ENCODE data around the gene B4GALT7. TPM values are rescaled to one million over a fixed set of nuclear protein-coding genes. Genes with fewer than 3 reads are reported as not detected.
"Not testable (repeated sequence)": the region's sequence is repeated elsewhere in the genome, so short reads cannot be mapped to it uniquely, and the experiment has no call there.

Gene B4GALT7
- 29.3 and 36.7 TPM in 2 replicates for total RNA-seq
- polyA plus RNA-seq (2012): 51.6 TPM

DNA sequence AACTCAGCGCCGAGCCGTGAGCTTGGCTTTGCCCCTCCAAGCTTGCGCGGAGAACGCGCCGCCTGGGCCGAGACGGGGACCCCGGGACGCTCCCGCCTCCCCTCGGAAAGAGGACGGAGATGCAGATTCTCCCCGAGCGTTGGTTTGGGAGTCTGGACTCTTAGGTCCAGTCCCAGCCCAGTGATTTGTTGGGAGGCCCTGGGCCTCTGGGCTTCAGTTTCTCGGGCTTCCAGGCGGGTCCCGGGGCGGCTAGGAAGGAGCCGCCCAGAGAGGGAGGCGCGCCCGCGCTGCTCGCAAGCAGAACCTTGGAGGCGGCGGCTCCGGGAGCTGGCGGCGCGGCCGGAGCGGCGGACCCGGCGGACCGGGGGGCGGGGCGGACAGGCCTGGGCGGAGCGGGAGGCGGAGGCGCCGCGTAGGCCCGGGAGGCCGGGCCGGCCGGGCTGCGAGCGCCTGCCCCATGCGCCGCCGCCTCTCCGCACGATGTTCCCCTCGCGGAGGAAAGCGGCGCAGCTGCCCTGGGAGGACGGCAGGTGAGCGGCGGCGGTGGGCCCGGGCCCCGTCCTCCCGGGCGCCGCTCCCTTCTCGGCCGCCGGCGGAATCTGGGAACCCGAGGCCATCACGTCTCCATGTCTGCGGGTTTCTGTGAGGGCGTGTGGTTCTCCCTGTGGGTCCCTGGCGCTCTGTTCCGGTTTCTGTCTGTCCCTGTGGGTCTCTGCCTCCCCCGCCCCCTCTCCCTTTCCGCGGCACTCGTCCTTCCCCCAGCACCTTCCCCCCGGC, at the start of gene B4GALT7:
Gene B4GALT7 (plus strand): TSS at position 402 of the 777 bp plus-strand sequence. CDS start 79 bp downstream, at position 481.
- DNase-seq (ENCODE audit: low read depth): peak; percentile 81

GRCh38 chr5:177552839-177553455, 47.0 kb upstream of the B4GALT7 start:
- DNase-seq (ENCODE audit: low read depth): peak; percentile 40

DNA sequence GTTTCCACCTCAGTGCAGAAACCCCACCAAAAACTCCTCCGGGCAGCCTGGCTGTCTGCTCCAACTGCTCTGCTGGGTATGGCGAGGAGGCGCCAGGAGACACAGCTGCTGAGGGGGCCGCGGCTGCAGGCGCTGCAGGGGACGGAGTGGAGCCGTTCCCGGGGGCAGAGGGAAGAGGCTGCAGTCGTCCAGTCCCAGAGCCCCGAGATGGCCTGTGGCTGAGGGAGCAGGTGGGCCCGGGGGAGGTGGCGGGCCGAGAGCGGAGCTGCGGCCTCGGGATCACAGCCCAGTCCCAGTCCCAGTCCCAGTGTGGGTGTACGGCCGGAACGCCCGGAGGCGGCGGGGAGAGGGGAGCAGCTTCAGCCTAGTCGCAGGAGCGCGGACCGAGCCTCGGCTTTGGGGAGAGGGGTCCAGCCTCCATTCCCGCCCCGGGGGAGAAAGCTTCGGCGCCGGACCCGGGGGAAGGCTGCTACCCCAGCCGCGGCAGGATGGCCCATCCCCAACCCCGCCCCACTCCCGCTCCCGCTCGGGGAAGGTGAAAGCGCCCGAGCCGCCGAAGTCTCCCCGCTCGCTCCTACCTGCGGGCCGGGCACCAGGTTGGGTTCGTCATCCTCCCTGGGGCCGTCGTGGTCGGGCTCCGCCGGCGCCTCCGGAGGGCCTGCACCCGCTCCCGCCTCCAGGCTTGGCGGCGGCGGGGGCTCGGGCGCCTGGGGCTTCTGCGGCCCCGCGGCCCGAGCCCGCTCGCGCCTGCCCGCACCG, 46.1 kb upstream of the B4GALT7 start:
- DNase-seq (ENCODE audit: low read depth): peak; percentile 66

- peak; percentile 91 for DNase-seq (ENCODE audit: low read depth)
Observed at GRCh38 chr5:177554474-177555111, 45.3 kb upstream of the B4GALT7 start, which contains the start of gene FAM193B. TSS of gene FAM193B (minus strand) at chr5:177554563. CDS start at chr5:177554458, 105 bp downstream.

- DNase-seq (ENCODE audit: low read depth): peak; percentile 47
Observed at GRCh38 chr5:177555228-177555627, 44.7 kb upstream of the B4GALT7 start.

- no peak for DNase-seq (ENCODE audit: low read depth)
Observed at GRCh38 chr5:177555665-177556064, 44.3 kb upstream of the B4GALT7 start.

DNA sequence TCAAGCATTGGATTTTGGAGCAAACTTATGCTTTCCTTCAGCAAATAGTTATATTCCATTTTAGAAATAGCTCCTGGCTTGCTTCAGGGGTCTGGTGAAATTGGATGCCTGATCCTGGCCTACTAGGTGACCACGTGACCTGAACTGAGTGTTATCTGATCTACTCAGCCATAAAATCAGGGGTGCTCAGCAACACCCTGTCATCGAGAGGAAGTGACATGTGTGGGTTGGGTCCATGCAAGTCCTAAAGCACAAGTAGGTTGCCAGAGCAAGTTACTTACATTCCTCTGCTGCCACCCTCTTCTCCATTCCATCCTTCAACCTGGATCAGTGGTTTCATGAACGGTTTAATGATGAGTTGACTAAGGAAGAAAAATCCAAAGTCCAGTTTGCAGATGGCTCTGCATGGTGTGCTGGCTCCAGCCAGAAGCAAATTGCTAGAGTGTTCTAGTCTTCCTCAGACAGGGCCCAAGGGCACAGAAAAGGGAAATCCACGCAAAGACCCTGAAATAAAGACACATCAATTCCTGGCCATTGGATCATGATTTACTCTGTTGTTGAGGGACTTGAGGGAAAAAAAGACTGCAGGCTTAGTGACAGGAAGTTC, 42.8 kb upstream of the B4GALT7 start:
- no peak for DNase-seq (ENCODE audit: low read depth)

DNA sequence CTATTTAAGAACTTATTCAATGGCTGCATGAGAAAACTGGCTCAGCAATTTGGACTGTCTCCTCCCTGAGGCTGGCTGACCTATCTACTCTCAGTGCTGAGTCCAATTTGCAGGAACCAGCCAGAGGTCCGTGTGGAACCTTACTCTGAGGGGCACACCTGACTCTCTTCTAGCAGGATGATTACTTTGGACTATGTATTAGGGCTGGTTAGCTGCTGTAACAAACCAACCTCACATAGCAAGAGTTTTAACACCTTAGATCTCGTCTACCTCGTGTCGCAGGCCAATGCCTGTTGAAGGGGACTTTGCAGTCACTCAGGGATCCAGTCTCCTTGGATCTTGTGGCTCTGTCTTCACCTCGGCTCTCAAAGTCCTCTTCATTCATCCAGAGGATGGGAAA, 42.1 kb upstream of the B4GALT7 start:
- DNase-seq (ENCODE audit: low read depth): no peak

DNA sequence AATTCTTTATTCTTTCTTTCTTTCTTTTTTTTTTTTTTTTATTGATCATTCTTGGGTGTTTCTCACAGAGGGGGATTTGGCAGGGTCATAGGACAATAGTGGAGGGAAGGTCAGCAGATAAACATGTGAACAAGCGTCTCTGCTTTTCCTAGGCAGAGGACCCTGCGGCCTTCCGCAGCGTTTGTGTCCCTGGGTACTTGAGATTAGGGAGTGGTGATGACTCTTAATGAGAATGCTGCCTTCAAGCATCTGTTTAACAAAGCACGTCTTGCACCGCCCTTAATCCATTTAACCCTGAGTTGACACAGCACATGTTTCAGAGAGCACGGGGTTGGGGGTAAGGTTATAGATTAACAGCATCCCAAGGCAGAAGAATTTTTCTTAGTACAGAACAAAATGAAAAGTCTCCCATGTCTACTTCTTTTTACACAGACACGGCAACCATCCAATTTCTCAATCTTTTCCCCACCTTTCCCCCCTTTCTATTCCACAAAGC, 40.4 kb upstream of the B4GALT7 start:
- DNase-seq (ENCODE audit: low read depth): not testable (repeated sequence)

DNA sequence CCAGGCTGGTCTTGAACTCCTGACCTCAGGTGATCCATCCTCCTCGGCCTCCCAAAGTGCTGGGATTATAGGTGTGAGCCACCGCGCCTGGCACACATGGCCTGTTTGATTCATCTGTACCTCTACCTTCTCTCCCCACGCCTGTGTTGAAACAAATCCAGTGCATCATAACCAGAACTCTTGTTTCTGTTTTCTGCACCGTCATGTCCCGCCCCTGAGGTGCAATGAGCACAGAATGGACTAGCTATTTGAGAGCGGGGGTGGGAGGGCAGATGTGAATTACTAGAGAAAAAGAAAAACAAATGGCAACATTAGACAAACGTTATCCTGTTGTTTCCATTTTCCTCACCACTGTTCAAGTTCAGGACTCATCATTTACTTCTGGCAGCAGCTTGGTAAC, 34.9 kb upstream of the B4GALT7 start:
- DNase-seq (ENCODE audit: low read depth): no peak

DNA sequence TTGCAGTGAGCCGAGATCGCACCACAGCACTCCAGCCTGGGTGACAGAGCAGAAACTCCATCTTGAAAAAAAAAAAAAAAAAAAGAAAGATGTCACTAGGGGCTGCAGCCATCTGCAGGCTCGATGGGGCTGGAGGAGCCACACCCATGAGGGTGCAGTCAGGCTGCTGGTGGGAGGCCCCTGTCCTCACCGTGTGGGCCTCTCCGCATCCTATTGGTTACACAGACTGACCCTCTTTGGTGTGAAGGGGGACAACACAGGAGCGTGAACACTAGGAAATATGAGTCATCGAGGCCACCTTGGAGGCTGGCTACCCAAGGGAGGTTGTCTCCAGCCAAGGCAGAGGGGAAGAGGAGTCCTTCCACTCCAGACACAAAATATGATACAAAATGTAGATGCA, 31.6 kb upstream of the B4GALT7 start:
- no peak for DNase-seq (ENCODE audit: low read depth)

GRCh38 chr5:177569894-177570293, 30.0 kb upstream of the B4GALT7 start:
- DNase-seq (ENCODE audit: low read depth): no peak

GRCh38 chr5:177575488-177575887, 24.4 kb upstream of the B4GALT7 start:
- DNase-seq (ENCODE audit: low read depth): no peak

- DNase-seq (ENCODE audit: low read depth): no peak
Observed at GRCh38 chr5:177576169-177576568, 23.8 kb upstream of the B4GALT7 start.

GRCh38 chr5:177578316-177578715, 21.6 kb upstream of the B4GALT7 start:
- no peak for DNase-seq (ENCODE audit: low read depth)

GRCh38 chr5:177588413-177588909, 11.5 kb upstream of the B4GALT7 start:
- no peak for DNase-seq (ENCODE audit: low read depth)

DNA sequence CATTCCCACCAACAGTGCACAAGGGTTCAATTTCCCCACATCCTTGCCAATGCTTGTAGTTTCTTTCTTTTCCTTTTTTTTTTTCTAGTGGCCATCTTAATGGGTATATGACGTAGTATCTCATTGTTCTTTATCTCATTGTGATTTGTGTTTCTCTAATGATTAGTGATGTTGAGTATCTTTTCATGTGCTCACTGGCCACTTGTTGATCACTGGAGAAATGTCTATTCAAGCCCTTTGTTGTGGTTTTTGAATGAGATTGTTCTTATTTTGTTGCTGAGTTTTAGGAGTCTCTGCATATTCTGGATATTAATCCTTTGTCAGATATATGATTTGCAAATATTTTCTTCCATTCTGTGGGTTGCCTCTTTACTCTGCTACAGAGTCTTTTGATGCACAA, 9.5 kb upstream of the B4GALT7 start:
- no peak for DNase-seq (ENCODE audit: low read depth)

DNA sequence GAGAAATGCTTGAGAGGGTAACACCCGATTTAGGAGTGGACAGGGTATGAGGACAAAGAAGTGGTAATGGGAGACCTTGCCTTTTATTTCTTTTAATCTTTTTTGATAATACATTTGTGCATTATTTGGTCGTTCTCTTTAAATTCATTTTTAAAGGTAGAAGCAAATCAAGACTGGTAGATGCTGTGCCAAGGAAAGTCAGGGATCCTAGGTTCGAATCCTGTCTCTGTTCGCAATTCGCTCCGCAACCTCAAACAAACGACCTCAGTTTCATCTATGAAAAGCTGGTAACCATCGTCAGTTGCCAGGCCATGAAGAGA, 8.3 kb upstream of the B4GALT7 start:
- DNase-seq (ENCODE audit: low read depth): no peak

- DNase-seq (ENCODE audit: low read depth): peak; percentile 80
Observed at GRCh38 chr5:177592010-177592834, 7.7 kb upstream of the B4GALT7 start, which contains the start of gene TMED9. TSS of gene TMED9 (plus strand) at chr5:177592203. CDS start at chr5:177592215, 12 bp downstream.

GRCh38 chr5:177592905-177593304, 7.0 kb upstream of the B4GALT7 start:
- DNase-seq (ENCODE audit: low read depth): no peak
